ENCODE measurements around the gene PPIL6.

- TF ChIP-seq POLR2A (IDR thresholded peaks at IDR 0.05; ENCODE audit: low read depth, low read length), result no peak
- TF ChIP-seq POLR2AphosphoS5 (IDR thresholded peaks at IDR 0.05; ENCODE audit: low read depth, low read length), result no peak
- TF ChIP-seq TAF1 (IDR thresholded peaks at IDR 0.05; ENCODE audit: low read depth, low read length), result no peak
- TF ChIP-seq SPI1 (IDR thresholded peaks at IDR 0.05; ENCODE audit: low read depth, low read length), result no peak
- TF ChIP-seq POU2F2 (IDR thresholded peaks at IDR 0.05; ENCODE audit: low read depth, low read length), result no peak
- TF ChIP-seq PAX5 (IDR thresholded peaks at IDR 0.05; ENCODE audit: insufficient read depth, low read length, severe bottlenecking), result no peak
Measured at GRCh38 chr6:109457562-109457996, 17.2 kb upstream of the PPIL6 start.

Measured in GM12891 (cell line).